Endothelial cell of umbilical vein (primary cell): ENCODE measurements around the gene SULT2B1.

Experiments used
- CTCF ChIP-seq, 2 donors: IDR thresholded peaks; 1 replicate in 1 of 2; 2 replicates in 1 of 2; pipeline ENCODE4 v1.5.1; 2011; ENCODE audit warnings: low read length in 2 of 2, mild to moderate bottlenecking in 2 of 2, moderate library complexity in 2 of 2, control low read depth in 1 of 2, inconsistent platforms in 1 of 2, low read depth in 1 of 2; ENCODE audit not compliant: insufficient read depth in 1 of 2; ENCODE audit errors: extremely low read depth in 1 of 2
- EZH2 ChIP-seq: IDR thresholded peaks from 2 replicates; pipeline ENCODE4 v1.6.1; 2012; ENCODE audit warnings: borderline replicate concordance, low read depth, mild to moderate bottlenecking, moderate library complexity, low read length, inconsistent platforms; ENCODE audit not compliant: severe bottlenecking
- GATA2 ChIP-seq: IDR thresholded peaks from 2 replicates; pipeline ENCODE4 v1.7.0; 2011; ENCODE audit warnings: low read depth, mild to moderate bottlenecking, moderate library complexity, mixed read lengths, low read length; ENCODE audit not compliant: insufficient read length, insufficient read depth
- JUN ChIP-seq: IDR thresholded peaks from 2 replicates; pipeline ENCODE4 v1.6.1; 2011; ENCODE audit warnings: borderline replicate concordance, low read depth; ENCODE audit not compliant: insufficient read length, insufficient read depth
- POLR2A ChIP-seq: IDR thresholded peaks from 2 replicates; pipeline ENCODE4 v1.6.1; 2012; ENCODE audit warnings: low read depth, mild to moderate bottlenecking, control low read depth, low read length
- POLR2AphosphoS5 ChIP-seq: IDR thresholded peaks from 2 replicates; pipeline ENCODE4 v1.6.1; 2012; ENCODE audit warnings: low read depth, mild to moderate bottlenecking, control low read depth, low read length, moderate library complexity; ENCODE audit not compliant: insufficient read depth

DNA sequence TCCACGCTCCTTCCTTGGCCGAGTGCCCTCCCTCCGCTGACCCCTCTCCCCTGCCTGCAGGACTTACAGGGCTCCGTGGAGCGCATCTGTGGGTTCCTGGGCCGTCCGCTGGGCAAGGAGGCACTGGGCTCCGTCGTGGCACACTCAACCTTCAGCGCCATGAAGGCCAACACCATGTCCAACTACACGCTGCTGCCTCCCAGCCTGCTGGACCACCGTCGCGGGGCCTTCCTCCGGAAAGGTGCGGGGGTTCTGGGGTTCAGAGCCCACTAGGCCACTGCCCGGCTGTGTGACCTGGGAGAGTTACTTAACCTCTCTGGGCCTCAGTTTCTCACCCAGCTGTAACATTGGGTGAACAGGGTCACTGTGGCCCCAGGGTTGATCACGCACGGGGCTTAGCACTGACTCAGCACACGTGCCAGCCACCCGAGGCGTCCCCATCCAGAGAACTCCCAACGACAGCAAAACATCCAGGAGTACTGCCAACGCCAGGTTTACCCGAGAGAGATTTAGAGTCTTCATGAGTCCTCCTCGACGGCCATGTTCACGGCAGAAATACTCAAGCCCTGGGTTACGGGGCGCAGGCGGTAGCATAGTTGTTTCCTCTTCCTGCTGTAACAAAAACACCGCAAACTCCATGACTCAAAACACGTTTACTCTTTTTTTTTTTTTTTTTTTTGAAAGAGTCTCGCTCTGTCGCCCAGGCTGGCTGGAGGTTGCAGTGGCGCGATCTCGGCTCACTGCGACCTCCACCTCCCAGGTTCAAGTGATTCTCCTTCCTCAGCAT is 44.9 kb downstream of the SULT2B1 start:
- TF ChIP-seq CTCF (IDR thresholded peaks at IDR 0.05; ENCODE audit: extremely low read depth in 1 of 2, insufficient read depth in 1 of 2, low read depth in 1 of 2, low read length in 2 of 2) = no peak
- no peak for TF ChIP-seq POLR2A
- no peak for TF ChIP-seq POLR2AphosphoS5
- TF ChIP-seq JUN = no peak
- no peak for TF ChIP-seq EZH2
- TF ChIP-seq GATA2 = no peak
